DMS79 treated with DMSO at 0.1 percent for 48 hours (cell line): ENCODE data around the gene NOXRED1.

Experiments used
- DNase-seq: peaks from one replicate; lab custom pipeline; 2025; lab: John Stamatoyannopoulos, UW

NOXRED1 gene

DNA sequence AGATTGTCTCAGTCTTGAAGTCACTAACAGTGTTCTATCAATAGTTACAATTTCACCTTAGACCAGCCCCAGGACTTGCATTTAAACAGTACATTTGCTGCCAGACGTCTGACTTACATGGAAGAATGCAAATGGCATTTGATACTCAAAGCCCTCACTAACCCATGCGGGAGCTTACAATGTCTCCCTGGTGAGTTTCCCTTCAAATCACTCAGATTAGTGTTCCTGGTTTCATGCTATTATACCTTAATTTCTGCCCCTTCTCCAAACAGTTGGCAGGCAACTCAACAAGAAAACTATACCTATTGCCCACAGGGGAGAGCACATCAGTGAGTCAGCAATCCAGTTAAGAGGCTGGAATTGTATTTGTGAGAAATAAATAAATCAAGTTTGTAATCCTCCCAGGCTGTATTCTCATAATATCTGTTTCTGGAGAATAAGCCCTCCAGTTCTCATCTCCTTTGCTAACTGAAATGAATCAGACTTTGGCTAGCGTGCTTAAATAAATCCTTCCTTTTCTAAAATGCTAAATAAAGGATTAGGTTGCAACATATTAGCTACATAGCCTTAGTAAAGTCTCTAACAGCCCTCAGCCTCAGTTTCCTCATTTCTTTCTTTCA, 78.8 kb downstream of the NOXRED1 start:
- peak; percentile 28 for DNase-seq
